Stimulated activated CD4-positive, alpha-beta T cell treated with anti-CD3 and anti-CD28 coated beads, Interleukin-15, amount 100 ng/mL, for 48 hours (primary cell): ENCODE data around the gene CARMIL3.
"Not testable (repeated sequence)": the region's sequence is repeated elsewhere in the genome, so short reads cannot be mapped to it uniquely, and the experiment has no call there.

Experiments used
- DNase-seq, 2 donors: peaks; one replicate each; pipeline ENCODE4 v3.0.0-alpha.2; 2020; ENCODE audit warnings: low read depth in 2 of 2

The CARMIL3 gene

GRCh38 chr14:24040692-24041091 lies 11.1 kb upstream of the CARMIL3 start:
- no peak for DNase-seq

- no peak for DNase-seq
Measured at GRCh38 chr14:24042746-24043145, 9.1 kb upstream of the CARMIL3 start.

GRCh38 chr14:24049002-24049401 lies 2.8 kb upstream of the CARMIL3 start:
- not testable (repeated sequence) for DNase-seq

DNA sequence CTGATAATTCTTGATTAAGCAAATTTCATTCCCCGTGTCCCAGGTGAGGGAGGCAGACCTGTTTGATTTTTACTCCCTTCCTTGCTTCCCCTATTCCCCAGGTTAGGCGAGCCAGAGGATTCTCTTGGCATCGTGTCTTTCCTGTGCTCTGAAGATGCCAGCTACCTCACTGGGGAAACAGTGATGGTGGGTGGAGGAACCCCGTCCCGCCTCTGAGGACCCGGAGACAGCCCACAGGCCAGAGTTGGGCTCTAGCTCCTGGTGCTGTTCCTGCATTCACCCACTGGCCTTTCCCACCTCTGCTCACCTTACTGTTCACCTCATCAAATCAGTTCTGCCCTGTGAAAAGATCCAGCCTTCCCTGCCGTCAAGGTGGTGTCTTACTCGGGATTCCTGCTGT lies 1.1 kb upstream of the CARMIL3 start:
- not testable (repeated sequence) for DNase-seq

GRCh38 chr14:24051176-24051788 lies 527 bp upstream of the CARMIL3 start:
- DNase-seq: no peak

GRCh38 chr14:24052656-24053547 lies 1.1 kb downstream of the CARMIL3 start:
- peak in 1 of 2 donors; percentile 61 for DNase-seq

DNA sequence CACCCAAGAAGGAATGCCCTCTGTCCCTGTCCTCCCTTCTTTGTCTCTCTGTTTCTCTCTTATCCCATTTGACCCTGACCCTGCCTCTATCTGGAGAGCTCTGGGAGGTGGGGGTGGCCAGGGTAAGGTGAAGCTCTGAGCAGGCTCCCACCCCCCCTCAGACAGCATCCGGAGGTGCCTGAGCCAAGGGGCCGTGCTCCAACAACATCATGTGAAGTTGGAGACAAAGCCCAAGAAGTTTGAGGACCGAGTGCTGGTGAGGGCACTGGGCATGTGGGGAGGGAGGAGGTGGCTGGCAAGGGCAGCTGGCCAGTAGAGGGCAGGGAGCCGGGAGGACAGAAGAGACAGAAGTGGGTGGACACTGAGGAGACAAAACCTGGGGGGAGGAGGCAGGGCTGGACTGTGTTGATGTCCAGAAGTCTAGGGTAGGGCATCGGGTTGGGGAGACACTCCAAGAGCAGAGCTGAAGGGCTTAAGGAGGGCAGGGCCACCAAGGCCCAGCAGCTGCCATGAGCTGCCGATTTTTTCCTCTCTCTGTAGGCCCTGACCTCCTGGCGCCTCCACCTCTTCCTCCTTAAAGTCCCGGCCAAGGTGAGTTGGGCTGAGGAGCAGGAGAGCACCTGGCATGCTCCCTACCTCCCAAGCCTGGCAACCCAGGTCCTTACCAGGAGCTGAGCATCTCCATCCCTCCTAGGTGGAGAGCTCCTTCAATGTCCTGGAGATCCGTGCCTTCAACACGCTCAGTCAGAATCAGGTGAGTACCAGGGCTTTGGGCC lies 1.9 kb downstream of the CARMIL3 start:
- DNase-seq: no peak

DNA sequence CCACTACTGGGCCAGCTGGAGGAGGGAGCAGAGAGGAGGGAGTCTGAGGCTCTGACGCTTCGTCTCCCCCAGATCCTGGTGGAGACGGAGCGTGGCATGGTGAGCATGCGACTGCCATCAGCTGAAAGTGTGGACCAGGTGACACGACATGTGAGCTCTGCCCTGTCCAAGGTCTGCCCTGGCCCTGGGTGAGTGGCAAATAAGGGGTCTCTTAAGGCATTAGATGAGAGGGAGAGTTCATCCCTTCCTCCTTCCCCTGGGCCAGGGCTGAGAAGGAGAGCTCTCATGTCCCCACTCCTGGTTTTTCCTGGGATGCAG lies 2.5 kb downstream of the CARMIL3 start:
- DNase-seq: no peak

DNA sequence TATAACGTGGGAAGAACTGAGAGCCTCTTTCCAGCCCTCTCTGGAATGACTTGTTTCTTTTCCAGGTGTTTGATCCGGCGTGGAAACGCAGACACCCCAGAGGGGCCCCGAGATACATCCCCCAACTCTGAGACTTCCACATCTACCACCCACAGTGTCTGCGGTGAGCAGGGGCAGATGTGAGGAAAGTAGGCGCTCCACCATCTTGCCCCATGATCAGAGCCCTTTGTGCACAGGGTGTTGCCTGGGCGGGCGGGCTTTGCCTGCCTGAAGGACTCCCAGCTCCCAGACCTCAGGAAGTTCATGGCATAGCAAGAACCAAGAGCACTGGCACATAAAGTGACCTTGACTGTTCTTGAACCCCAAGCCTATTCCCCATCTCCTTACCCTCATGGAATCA lies 2.8 kb downstream of the CARMIL3 start:
- DNase-seq: no peak

- no peak for DNase-seq
Measured at GRCh38 chr14:24055971-24056799, 4.4 kb downstream of the CARMIL3 start.

DNA sequence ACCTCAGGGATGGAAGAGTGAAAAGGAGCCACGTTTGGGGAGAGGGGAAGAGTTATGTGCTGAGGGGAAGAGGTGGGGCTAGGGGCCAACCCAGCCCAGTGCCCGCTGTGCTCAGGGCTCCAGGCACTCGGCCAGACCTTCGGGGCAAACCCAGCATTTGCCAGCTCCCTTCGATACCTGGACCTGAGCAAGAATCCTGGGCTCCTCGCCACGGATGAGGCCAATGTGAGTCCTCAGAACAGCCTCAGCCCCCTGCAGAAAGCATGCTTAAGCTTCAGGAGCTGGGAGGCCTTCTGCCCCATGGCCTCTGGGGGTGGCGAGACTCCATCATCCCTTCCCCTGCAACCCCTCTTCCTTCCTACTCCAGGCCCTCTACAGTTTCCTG lies 5.0 kb downstream of the CARMIL3 start:
- no peak for DNase-seq

DNA sequence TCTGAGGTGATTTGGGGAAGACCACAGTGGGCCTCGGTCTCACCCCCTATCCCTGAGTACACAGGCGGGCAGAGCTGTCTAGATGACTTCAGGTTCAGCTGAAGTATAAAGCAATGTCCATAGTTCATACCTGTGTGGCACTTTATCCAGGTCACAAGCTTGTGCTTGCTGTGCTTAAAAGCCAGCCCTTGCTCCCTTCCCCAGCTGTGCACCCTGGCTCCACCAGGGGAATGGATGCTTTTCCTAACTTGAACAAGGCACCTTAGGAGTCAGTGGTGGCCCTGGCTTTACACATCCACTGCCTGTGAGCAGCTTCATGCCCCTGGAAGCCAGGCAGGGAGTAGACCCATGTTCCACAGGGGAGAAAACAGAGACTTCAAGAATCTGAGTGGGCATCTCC lies 5.5 kb downstream of the CARMIL3 start:
- no peak for DNase-seq

DNA sequence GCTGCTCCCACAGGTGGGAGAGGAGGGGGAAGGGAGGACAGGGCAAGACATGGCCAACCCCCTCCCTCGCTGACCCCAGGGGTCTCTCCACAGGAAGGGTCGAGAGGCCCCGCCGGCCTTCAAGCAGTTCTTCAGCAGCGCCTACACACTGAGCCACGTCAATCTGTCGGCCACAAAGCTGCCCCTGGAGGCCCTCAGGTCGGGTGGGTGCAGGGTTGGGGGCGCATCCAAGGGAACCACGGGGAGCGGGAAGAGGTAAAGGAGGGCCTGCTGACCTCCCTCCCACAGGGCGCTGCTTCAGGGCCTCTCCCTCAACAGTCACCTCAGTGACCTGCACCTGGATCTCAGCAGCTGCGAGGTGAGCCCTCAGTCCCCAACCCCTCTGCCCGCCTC lies 6.1 kb downstream of the CARMIL3 start:
- DNase-seq: no peak

DNA sequence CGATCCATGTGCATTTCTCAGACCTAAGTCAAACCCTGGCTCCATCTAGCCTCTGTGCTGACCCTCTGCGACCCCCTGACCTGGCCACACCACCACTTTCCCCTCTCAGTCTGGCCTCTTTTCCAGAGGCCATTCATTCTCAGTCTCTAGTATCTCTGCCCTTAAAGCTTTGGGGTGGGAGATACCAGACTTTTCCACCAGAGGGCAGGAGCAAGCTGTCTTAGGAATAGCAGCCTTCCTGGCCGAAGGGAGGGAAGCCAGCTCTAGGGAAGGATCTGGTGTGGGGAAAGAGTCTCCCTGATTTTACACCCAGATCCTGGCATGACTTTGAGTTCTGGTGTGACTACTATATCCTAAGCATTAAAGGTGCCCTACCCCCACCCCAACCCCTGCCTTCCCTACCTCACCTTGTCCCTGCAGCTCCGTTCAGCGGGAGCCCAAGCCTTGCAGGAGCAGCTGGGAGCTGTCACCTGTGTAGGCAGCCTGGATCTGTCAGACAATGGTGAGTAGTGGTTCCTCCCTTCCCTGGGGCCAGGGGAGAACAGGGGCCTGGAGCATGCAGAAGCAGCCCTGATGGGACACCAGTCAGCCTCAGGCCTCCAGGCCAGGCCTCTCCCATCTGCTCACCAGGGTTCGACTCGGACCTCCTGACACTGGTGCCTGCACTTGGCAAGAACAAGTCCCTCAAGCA lies 6.6 kb downstream of the CARMIL3 start:
- DNase-seq: peak in 1 of 2 donors; percentile 30

DNA sequence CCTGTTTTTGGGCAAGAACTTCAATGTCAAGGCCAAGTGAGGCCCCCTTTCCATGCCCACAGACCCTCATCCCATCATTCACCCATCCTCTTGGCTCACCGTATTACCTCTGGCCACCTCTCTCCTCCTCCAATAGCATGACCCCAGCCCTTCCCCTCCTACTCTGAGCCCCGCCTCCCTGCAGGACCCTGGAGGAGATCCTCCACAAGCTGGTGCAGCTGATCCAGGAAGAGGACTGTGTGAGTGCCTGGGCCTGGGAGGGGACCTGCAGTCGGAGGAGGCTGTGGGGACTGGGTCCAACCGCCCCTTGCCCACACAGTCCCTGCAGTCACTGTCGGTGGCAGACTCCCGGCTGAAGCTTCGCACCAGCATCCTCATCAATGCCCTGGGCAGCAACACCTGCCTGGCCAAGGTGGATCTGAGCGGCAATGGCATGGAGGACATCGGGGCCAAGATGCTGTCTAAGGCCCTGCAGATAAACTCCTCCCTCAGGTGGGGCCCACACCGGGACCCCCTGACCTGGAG lies 7.2 kb downstream of the CARMIL3 start:
- DNase-seq: no peak

DNA sequence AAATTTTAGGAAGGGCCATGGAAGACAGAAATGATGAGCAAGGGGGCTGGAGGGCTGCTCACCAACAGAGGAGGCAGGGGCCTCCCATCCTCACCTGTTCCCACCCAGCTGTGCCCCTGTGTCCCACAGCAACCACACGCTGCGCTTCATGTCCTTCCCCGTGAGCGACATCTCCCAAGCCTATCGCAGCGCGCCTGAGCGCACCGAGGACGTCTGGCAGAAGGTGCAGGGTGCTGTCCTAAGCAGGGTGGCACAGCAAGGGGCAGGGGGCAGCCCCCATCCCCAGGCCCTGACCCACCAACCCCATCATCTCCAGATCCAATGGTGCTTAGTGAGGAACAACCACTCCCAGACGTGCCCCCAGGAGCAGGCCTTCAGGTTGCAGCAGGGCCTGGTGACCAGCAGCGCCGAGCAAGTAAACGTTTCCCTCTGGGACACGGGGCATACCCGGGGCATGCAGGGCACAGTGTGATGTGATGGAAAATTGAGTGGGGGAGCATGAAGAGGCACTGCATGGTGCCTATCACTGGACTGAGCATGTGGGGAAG lies 8.1 kb downstream of the CARMIL3 start:
- no peak for DNase-seq

GRCh38 chr14:24060443-24060842 lies 8.6 kb downstream of the CARMIL3 start:
- DNase-seq: no peak

DNA sequence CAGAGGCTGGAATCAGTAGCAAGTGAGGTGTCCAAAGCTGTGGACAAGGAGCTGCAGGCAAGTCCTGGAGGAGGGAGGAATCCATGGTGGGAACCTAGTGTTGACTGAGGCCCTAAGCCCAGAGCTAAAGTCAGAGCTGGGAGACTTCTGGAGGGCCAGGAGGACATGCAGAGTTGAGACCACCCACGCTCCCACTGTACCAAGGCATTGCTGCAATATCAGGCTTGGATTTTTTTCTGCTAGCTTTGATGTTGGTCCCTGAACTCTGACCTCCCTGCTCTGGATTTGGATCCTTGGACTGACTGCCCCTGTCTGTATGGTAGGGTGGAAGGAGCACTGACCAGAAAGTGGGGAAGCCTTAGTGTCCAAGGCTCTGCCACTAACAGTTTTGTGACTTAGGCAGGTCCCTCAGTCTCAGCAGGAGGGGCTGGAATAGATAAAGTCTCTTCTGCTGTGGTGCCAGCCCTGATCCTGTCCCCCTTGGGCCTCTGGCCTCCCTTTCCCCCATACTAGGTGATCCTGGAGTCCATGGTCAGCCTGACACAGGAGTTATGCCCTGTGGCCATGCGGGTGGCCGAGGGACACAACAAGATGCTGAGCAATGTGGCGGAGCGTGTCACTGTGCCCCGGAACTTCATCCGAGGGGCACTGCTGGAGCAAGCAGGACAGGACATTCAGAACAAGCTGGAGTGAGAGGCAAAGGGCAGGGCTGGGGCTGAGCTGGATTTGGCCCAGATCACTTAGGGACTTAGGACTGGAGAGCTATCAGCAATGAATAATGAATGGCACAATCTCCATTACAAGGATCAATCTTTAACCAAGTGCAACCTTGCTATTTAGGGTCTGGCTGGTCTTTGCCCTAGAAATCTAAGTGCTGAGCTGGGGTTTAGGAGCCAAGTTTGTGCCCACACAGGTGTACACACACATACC lies 9.4 kb downstream of the CARMIL3 start:
- DNase-seq: no peak

- DNase-seq: no peak
Measured at GRCh38 chr14:24062216-24062980, 10.6 kb downstream of the CARMIL3 start.
